Measurements from ENCODE around the gene IQGAP1.

IQGAP1 gene

GRCh38 chr15:90449206-90449735 lies 61.2 kb downstream of the IQGAP1 start:
- DNase-seq: no peak

GRCh38 chr15:90451053-90451850 lies 63.2 kb downstream of the IQGAP1 start:
- no peak for DNase-seq

- DNase-seq: no peak
Measured at GRCh38 chr15:90456236-90456635, 68.2 kb downstream of the IQGAP1 start.

- no peak for DNase-seq
Measured at GRCh38 chr15:90458061-90458460, 70.0 kb downstream of the IQGAP1 start.

- DNase-seq: no peak
Measured at GRCh38 chr15:90459368-90459767, 71.3 kb downstream of the IQGAP1 start.

- no peak for DNase-seq
Measured at GRCh38 chr15:90460142-90460824, 72.2 kb downstream of the IQGAP1 start.

- no peak for DNase-seq
Measured at GRCh38 chr15:90463381-90463780, 75.3 kb downstream of the IQGAP1 start.

GRCh38 chr15:90465140-90465929 lies 77.3 kb downstream of the IQGAP1 start:
- no peak for DNase-seq

- DNase-seq: no peak
Measured at GRCh38 chr15:90465930-90466567, 78.0 kb downstream of the IQGAP1 start.

- DNase-seq: no peak
Measured at GRCh38 chr15:90469723-90470122, 81.7 kb downstream of the IQGAP1 start.

GRCh38 chr15:90470453-90470852 lies 82.4 kb downstream of the IQGAP1 start:
- no peak for DNase-seq

- no peak for DNase-seq
Measured at GRCh38 chr15:90471126-90471525, 83.1 kb downstream of the IQGAP1 start.

GRCh38 chr15:90471769-90472168 lies 83.7 kb downstream of the IQGAP1 start:
- no peak for DNase-seq

- DNase-seq: no peak
Measured at GRCh38 chr15:90478846-90479481, 90.9 kb downstream of the IQGAP1 start.

GRCh38 chr15:90479656-90480055 lies 91.6 kb downstream of the IQGAP1 start:
- no peak for DNase-seq

- DNase-seq: no peak
Measured at GRCh38 chr15:90481023-90481422, 93.0 kb downstream of the IQGAP1 start.

GRCh38 chr15:90482124-90483011 lies 94.3 kb downstream of the IQGAP1 start:
- no peak for DNase-seq

GRCh38 chr15:90483012-90483307 lies 94.9 kb downstream of the IQGAP1 start:
- no peak for DNase-seq

- DNase-seq: no peak
Measured at GRCh38 chr15:90483637-90484036, 95.6 kb downstream of the IQGAP1 start.

GRCh38 chr15:90487186-90487585 lies 99.1 kb downstream of the IQGAP1 start:
- DNase-seq: no peak

GRCh38 chr15:90489514-90489913 lies 101.5 kb downstream of the IQGAP1 start:
- no peak for DNase-seq

- no peak for DNase-seq
Measured at GRCh38 chr15:90489944-90490343, 101.9 kb downstream of the IQGAP1 start.

Measured in NCI-H2081 treated with DMSO at 0.1 percent for 48 hours (cell line).